DOHH2 (cell line): ENCODE data around the gene ATP5F1D.

Experiments
- H3F3A ChIP-seq: fragments of 200-600 bp; sonication (generic), shearing (Covaris generic); 2 replicates; pipeline ENCODE4 v1.6.0; 2016; ENCODE audit warnings: antibody characterized with exemption, mild to moderate bottlenecking; ENCODE audit not compliant: control insufficient read depth, insufficient read depth
- H3K27ac ChIP-seq: fragments of 200-600 bp; sonication (generic); 2 replicates; pipeline ENCODE4 v1.5.1; 2014; ENCODE audit warnings: low read depth, mild to moderate bottlenecking, low read length, moderate library complexity
- H3K27me3 ChIP-seq: fragments of 200-600 bp; sonication (generic); 2 replicates; pipeline ENCODE4 v1.6.1; 2014; ENCODE audit warnings: mild to moderate bottlenecking, low read length, mixed read lengths; ENCODE audit not compliant: control insufficient read depth
- H3K36me3 ChIP-seq: fragments of 200-600 bp; sonication (generic); 2 replicates; pipeline ENCODE4 v1.6.1; 2014; ENCODE audit warnings: mild to moderate bottlenecking, low read length, moderate library complexity, mixed read lengths; ENCODE audit not compliant: control insufficient read depth
- H3K4me1 ChIP-seq: fragments of 200-600 bp; sonication (generic); 2 replicates; pipeline ENCODE4 v1.6.1; 2014; ENCODE audit warnings: mild to moderate bottlenecking, low read length, mixed read lengths; ENCODE audit not compliant: control insufficient read depth
- H3K4me2 ChIP-seq: fragments of 200-600 bp; sonication (generic); 2 replicates; pipeline ENCODE4 v1.6.0; 2014; ENCODE audit warnings: mild to moderate bottlenecking, low read length, moderate library complexity
- H3K4me3 ChIP-seq: fragments of 200-600 bp; sonication (generic); 2 replicates; pipeline ENCODE4 v1.5.1; 2014; ENCODE audit warnings: mild to moderate bottlenecking, low read length, mixed read lengths
- H3K79me2 ChIP-seq: fragments of 200-600 bp; sonication (generic); 2 replicates; pipeline ENCODE4 v1.6.1; 2014; ENCODE audit warnings: mild to moderate bottlenecking, low read length, mixed read lengths; ENCODE audit not compliant: control insufficient read depth
- H3K9me2 ChIP-seq: fragments of 200-600 bp; sonication (generic); replicated peaks from 2 replicates; pipeline ENCODE4 v1.6.1; 2014; ENCODE audit warnings: mild to moderate bottlenecking, low read length, mixed read lengths; ENCODE audit not compliant: control insufficient read depth
- H3K9me3 ChIP-seq: fragments of 200-600 bp; sonication (generic); 2 replicates; pipeline ENCODE4 v1.6.1; 2014; ENCODE audit warnings: antibody characterized with exemption, low read length, mixed read lengths; ENCODE audit not compliant: control insufficient read depth, insufficient read depth
- H4K20me1 ChIP-seq: fragments of 200-600 bp; sonication (generic); 2 replicates; pipeline ENCODE4 v1.6.0; 2014; ENCODE audit warnings: low read depth, mild to moderate bottlenecking, antibody characterized with exemption, low read length, moderate library complexity; ENCODE audit not compliant: control insufficient read depth, insufficient read depth
- EZH2phosphoT487 ChIP-seq: fragments of 200-600 bp; sonication (generic); IDR thresholded peaks from 2 replicates; pipeline ENCODE4 v1.6.1; 2017; ENCODE audit warnings: borderline replicate concordance, mild to moderate bottlenecking, antibody characterized with exemption, low read length, moderate library complexity, mixed read lengths
- TF ChIP-seq, protein P1 (sequence below): fragments of 200-600 bp; sonication (generic); IDR thresholded peaks from one replicate; pipeline ENCODE4 v1.5.1; 2014; ENCODE audit warnings: antibody characterized with exemption, mild to moderate bottlenecking, low read depth, low read length; ENCODE audit not compliant: poor library complexity, severe bottlenecking

The ATP5F1D gene

DNA sequence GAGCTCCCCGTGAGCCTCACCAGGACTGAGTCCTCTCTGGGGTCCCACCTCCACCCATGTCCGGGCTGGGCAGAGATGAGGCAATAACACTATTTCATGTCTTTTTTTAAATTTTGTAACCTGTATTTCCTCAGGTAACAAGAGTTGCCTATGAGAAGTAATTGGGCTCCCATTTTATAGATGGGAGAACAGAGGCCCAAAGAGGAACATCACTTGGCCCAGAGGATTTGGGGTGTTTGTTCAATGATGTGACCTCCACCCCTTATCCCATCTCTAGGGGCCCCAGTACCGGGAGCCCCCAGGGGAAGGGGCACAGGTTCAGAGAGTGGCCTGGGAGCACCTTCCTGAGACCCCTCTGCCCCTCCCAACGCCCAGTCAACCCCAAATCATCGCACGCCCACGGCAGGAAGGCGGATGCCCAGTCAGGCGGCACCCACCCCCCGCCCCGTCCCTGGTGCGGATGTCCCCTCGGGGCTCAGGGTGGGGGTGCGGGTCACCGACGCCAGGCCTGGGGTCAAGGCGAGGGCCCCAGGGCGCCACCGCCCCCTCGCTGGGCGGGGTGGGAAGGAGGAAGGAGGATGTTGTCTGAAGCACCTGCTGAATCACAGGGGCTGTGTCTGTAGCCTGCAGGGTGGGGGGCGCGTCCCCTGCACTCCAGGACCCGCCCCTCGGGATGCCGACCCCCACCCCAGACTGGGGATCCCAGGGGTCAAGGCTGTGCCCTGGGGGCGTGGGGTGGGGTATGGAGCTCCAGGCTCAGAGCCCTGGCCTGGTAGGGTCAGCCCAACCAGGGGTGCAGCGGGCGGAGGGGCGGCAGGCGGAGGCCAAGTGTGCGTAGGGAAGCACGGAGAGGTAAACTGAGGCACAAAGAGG, 18.6 kb downstream of the ATP5F1D start:
- H3K9me2 ChIP-seq: no peaks in the 10 kb centered on the region
- H3K4me2 ChIP-seq: peak overlapping the region; percentile 98
- TF ChIP-seq, protein P1, sequence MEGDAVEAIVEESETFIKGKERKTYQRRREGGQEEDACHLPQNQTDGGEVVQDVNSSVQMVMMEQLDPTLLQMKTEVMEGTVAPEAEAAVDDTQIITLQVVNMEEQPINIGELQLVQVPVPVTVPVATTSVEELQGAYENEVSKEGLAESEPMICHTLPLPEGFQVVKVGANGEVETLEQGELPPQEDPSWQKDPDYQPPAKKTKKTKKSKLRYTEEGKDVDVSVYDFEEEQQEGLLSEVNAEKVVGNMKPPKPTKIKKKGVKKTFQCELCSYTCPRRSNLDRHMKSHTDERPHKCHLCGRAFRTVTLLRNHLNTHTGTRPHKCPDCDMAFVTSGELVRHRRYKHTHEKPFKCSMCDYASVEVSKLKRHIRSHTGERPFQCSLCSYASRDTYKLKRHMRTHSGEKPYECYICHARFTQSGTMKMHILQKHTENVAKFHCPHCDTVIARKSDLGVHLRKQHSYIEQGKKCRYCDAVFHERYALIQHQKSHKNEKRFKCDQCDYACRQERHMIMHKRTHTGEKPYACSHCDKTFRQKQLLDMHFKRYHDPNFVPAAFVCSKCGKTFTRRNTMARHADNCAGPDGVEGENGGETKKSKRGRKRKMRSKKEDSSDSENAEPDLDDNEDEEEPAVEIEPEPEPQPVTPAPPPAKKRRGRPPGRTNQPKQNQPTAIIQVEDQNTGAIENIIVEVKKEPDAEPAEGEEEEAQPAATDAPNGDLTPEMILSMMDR: no peak
- TF ChIP-seq EZH2phosphoT487: no peak
- H3F3A ChIP-seq: peaks cover 58% of the 10 kb centered on the region
- H3K27ac ChIP-seq: peak overlapping the region; percentile 85
- H3K4me3 ChIP-seq: peak overlapping the region; percentile 77
- peaks cover 50% of the 10 kb centered on the region for H3K36me3 ChIP-seq
- peaks cover 85% of the 10 kb centered on the region for H3K4me1 ChIP-seq
- H3K79me2 ChIP-seq: peaks cover 38% of the 10 kb centered on the region
- H3K27me3 ChIP-seq: no peaks in the 10 kb centered on the region
- no peaks in the 10 kb centered on the region for H4K20me1 ChIP-seq
- no peaks in the 10 kb centered on the region for H3K9me3 ChIP-seq

DNA sequence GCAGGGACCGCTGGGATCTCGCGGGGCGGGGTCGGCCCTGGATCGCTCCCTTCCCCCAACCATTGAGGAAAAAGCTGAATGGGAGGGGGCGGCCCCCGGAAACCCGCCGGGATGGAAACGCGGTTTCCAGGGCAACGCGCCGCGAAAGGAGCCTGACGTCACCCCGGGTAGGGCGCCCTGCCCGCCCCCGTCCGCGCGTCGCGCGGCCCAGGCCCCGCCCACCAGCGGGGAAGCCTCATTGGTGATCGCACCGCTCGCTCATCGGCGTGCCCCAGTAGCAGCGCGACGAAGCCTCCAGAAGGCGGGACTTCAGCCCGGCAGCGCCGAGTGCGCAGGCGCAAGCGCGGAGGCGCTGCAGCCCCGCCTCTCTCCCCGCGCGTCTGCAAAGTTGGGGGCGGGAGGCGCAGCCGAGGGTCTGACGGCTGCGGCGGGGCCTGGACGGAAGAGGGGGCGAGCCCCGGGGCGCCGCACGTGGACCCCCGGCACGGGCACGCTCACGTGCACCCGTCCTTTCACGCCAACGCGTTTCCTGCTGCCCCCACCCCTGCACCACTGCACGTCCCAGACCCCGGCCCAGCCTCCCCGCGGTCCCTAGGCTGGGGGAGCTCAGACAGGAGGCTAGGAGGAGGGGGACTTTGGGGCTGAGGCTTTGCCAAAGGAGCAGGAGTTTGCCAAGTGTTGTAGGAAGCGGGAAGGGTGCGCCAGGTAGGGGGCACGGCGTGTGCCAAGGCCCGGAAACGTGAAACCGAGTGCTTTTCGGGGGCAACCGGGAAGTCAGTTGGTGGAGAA, 19.4 kb downstream of the ATP5F1D start:
- peaks cover 84% of the 10 kb centered on the region for H3K4me1 ChIP-seq
- H3K27me3 ChIP-seq: no peaks in the 10 kb centered on the region
- H3K4me3 ChIP-seq: peak overlapping the region; percentile 77
- TF ChIP-seq EZH2phosphoT487: no peak
- TF ChIP-seq, protein P1: no peak
- H3K4me2 ChIP-seq: peak overlapping the region; percentile 98
- H3K36me3 ChIP-seq: peaks cover 42% of the 10 kb centered on the region
- H3K27ac ChIP-seq: peak overlapping the region; percentile 95
- H3K79me2 ChIP-seq: peaks cover 32% of the 10 kb centered on the region
- no peaks in the 10 kb centered on the region for H3K9me2 ChIP-seq
- H3K9me3 ChIP-seq: no peaks in the 10 kb centered on the region
- H3F3A ChIP-seq: peaks cover 65% of the 10 kb centered on the region
- H4K20me1 ChIP-seq: no peaks in the 10 kb centered on the region

DNA sequence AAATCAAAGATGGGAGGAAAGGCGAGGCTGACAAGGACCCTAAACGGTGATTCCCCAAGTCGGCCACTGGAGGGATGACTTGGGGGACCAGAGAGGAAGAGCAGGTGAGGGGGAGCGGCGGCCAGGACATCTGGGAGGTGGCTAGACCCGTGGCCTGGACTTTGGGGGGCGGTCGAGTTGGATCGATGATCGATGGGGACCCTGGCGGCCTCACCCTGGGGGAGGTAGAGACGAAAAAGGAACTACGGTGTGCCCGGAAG, 19.9 kb downstream of the ATP5F1D start:
- peaks cover 66% of the 10 kb centered on the region for H3F3A ChIP-seq
- H3K27ac ChIP-seq: peak overlapping the region; percentile 95
- no peaks in the 10 kb centered on the region for H3K9me3 ChIP-seq
- H3K9me2 ChIP-seq: no peaks in the 10 kb centered on the region
- peak overlapping the region; percentile 95 for H3K4me2 ChIP-seq
- peak overlapping the region; percentile 77 for H3K4me3 ChIP-seq
- peaks cover 39% of the 10 kb centered on the region for H3K36me3 ChIP-seq
- H3K4me1 ChIP-seq: peaks cover 86% of the 10 kb centered on the region
- H3K79me2 ChIP-seq: peaks cover 32% of the 10 kb centered on the region
- TF ChIP-seq, protein P1: peak; percentile 71
- TF ChIP-seq EZH2phosphoT487: no peak
- no peaks in the 10 kb centered on the region for H3K27me3 ChIP-seq
- no peaks in the 10 kb centered on the region for H4K20me1 ChIP-seq
